ENCODE data around the gene MAMDC4.

Gene MAMDC4

GRCh38 chr9:136808806-136809158, 43.4 kb upstream of the MAMDC4 start:
- TF ChIP-seq TAF1 (IDR thresholded peaks at IDR 0.05; ENCODE audit: borderline replicate concordance, low read depth, low read length) (no peak), POLR2AphosphoS5 (IDR thresholded peaks at IDR 0.05; ENCODE audit: low read depth, low read length) (no peak), POLR2A (IDR thresholded peaks at IDR 0.05; ENCODE audit: low read depth, low read length) (no peak)
- FAIRE-seq, result no peak
- DNase-seq (ENCODE audit: insufficient read length), result no peak

GRCh38 chr9:136814725-136815421, 37.3 kb upstream of the MAMDC4 start:
- FAIRE-seq (no peak), DNase-seq (ENCODE audit: insufficient read length) (no peak)
- TF ChIP-seq TAF1 (IDR thresholded peaks at IDR 0.05; ENCODE audit: borderline replicate concordance, low read depth, low read length), result no peak
- no peak for TF ChIP-seq POLR2A (IDR thresholded peaks at IDR 0.05; ENCODE audit: low read depth, low read length)

- no peak for FAIRE-seq
- no peak for DNase-seq (ENCODE audit: insufficient read length)
- TF ChIP-seq POLR2A (IDR thresholded peaks at IDR 0.05; ENCODE audit: low read depth, low read length) (no peak), TAF1 (IDR thresholded peaks at IDR 0.05; ENCODE audit: borderline replicate concordance, low read depth, low read length) (no peak), POLR2AphosphoS5 (IDR thresholded peaks at IDR 0.05; ENCODE audit: low read depth, low read length) (no peak)
Measured at GRCh38 chr9:136815422-136815782, 36.7 kb upstream of the MAMDC4 start.

- no peak for TF ChIP-seq POLR2AphosphoS5 (IDR thresholded peaks at IDR 0.05; ENCODE audit: low read depth, low read length)
- FAIRE-seq (no peak), DNase-seq (ENCODE audit: insufficient read length) (no peak)
Measured at GRCh38 chr9:136820971-136821825, 30.9 kb upstream of the MAMDC4 start.

- DNase-seq (ENCODE audit: insufficient read length) (no peak), FAIRE-seq (no peak)
- no peak for TF ChIP-seq POLR2A (IDR thresholded peaks at IDR 0.05; ENCODE audit: low read depth, low read length)
- no peak for TF ChIP-seq POLR2AphosphoS5 (IDR thresholded peaks at IDR 0.05; ENCODE audit: low read depth, low read length)
- TF ChIP-seq TAF1 (IDR thresholded peaks at IDR 0.05; ENCODE audit: borderline replicate concordance, low read depth, low read length), result no peak
Measured at GRCh38 chr9:136821826-136822544, 30.2 kb upstream of the MAMDC4 start.

GRCh38 chr9:136823136-136824046, 28.8 kb upstream of the MAMDC4 start:
- DNase-seq (ENCODE audit: insufficient read length) (no peak), FAIRE-seq (no peak)
- TF ChIP-seq TAF1 (IDR thresholded peaks at IDR 0.05; ENCODE audit: borderline replicate concordance, low read depth, low read length), result no peak
- no peak for TF ChIP-seq POLR2A (IDR thresholded peaks at IDR 0.05; ENCODE audit: low read depth, low read length)
- no peak for TF ChIP-seq POLR2AphosphoS5 (IDR thresholded peaks at IDR 0.05; ENCODE audit: low read depth, low read length)

- DNase-seq (ENCODE audit: insufficient read length) (no peak), FAIRE-seq (no peak)
- TF ChIP-seq POLR2AphosphoS5 (IDR thresholded peaks at IDR 0.05; ENCODE audit: low read depth, low read length) (no peak), TAF1 (IDR thresholded peaks at IDR 0.05; ENCODE audit: borderline replicate concordance, low read depth, low read length) (no peak), POLR2A (IDR thresholded peaks at IDR 0.05; ENCODE audit: low read depth, low read length) (no peak)
Measured at GRCh38 chr9:136824496-136825225, 27.5 kb upstream of the MAMDC4 start.

- TF ChIP-seq POLR2A (IDR thresholded peaks at IDR 0.05; ENCODE audit: low read depth, low read length), result no peak
- no peak for TF ChIP-seq POLR2AphosphoS5 (IDR thresholded peaks at IDR 0.05; ENCODE audit: low read depth, low read length)
- no peak for TF ChIP-seq TAF1 (IDR thresholded peaks at IDR 0.05; ENCODE audit: borderline replicate concordance, low read depth, low read length)
- no peak for DNase-seq (ENCODE audit: insufficient read length)
- no peak for FAIRE-seq
Measured at GRCh38 chr9:136825295-136826187, 26.6 kb upstream of the MAMDC4 start.

- FAIRE-seq (no peak), DNase-seq (ENCODE audit: insufficient read length) (no peak)
- no peak for TF ChIP-seq TAF1 (IDR thresholded peaks at IDR 0.05; ENCODE audit: borderline replicate concordance, low read depth, low read length)
- no peak for TF ChIP-seq POLR2AphosphoS5 (IDR thresholded peaks at IDR 0.05; ENCODE audit: low read depth, low read length)
- no peak for TF ChIP-seq POLR2A (IDR thresholded peaks at IDR 0.05; ENCODE audit: low read depth, low read length)
Measured at GRCh38 chr9:136826188-136826541, 26.0 kb upstream of the MAMDC4 start.

All from GM12892 (cell line).